HEK293 (cell line): Measurements from ENCODE around the gene SMARCA2.

Source experiments
- CTCF ChIA-PET: fragments of 350-600 bp; formaldehyde crosslinking; extraction: SDS; loops from one replicate; lab custom pipeline; 2021; ENCODE audit warnings: antibody characterized with exemption; lab: Yijun Ruan, JAX
- POLR2A ChIA-PET: fragments of 300-600 bp; formaldehyde crosslinking; extraction: SDS; loops from one replicate; lab custom pipeline; 2020; ENCODE audit warnings: antibody characterized with exemption, inconsistent platforms; lab: Yijun Ruan, JAX
- H3K27ac ChIP-seq: fragments of 200-500 bp; sonication (Bioruptor generic); 2 replicates; pipeline ENCODE4 v1.5.1; 2014; ENCODE audit warnings: low read depth, low read length, control low read depth, inconsistent platforms; ENCODE audit errors: extremely low read depth
- H3K36me3 ChIP-seq, 2 experiments: fragments of 200-500 bp in 1 of 2; sonication (Bioruptor generic) in 1 of 2; 1 replicate in 1 of 2; 2 replicates in 1 of 2; pipeline ENCODE4 v1.5.1; 2014 to 2017; ENCODE audit warnings: inconsistent platforms in 2 of 2, low read length in 2 of 2; ENCODE audit not compliant: control insufficient read depth in 2 of 2, insufficient read depth in 1 of 2
- H3K4me1 ChIP-seq: fragments of 200-500 bp; sonication (Bioruptor generic); 2 replicates; pipeline ENCODE4 v1.5.1; 2014; ENCODE audit warnings: mild to moderate bottlenecking, low read length, inconsistent platforms; ENCODE audit not compliant: control insufficient read depth, insufficient read depth
- H3K4me3 ChIP-seq: 2 replicates; pipeline ENCODE4 v1.5.1; 2011; ENCODE audit warnings: low read depth, mild to moderate bottlenecking, control low read depth, low read length, moderate library complexity
- H3K9me3 ChIP-seq: fragments of 200-500 bp; sonication (Bioruptor generic); 2 replicates; pipeline ENCODE4 v1.5.1; 2014; ENCODE audit warnings: low read depth, low read length, inconsistent platforms; ENCODE audit not compliant: control insufficient read depth, insufficient read depth
- GFI1B ChIP-seq: fragments of 450-650 bp; formaldehyde crosslinking; IDR thresholded peaks from 2 replicates; pipeline ENCODE4 v1.5.1; 2016; ENCODE audit warnings: missing biosample characterization, missing genetic modification characterization
- KLF1 ChIP-seq: fragments of 450-650 bp; formaldehyde crosslinking; IDR thresholded peaks from 2 replicates; pipeline ENCODE4 v1.5.1; 2016; ENCODE audit warnings: missing biosample characterization, missing genetic modification characterization
- MYNN ChIP-seq: fragments of 450-650 bp; formaldehyde crosslinking; IDR thresholded peaks from 2 replicates; pipeline ENCODE4 v1.5.1; 2016; ENCODE audit warnings: missing biosample characterization, missing genetic modification characterization, borderline replicate concordance
- RBAK ChIP-seq: fragments of 450-650 bp; formaldehyde crosslinking; IDR thresholded peaks from 2 replicates; pipeline ENCODE4 v1.5.1; 2016; ENCODE audit warnings: missing biosample characterization, missing genetic modification characterization
- SCRT1 ChIP-seq: fragments of 450-650 bp; formaldehyde crosslinking; IDR thresholded peaks from 2 replicates; pipeline ENCODE4 v1.5.1; 2016; ENCODE audit warnings: missing biosample characterization, missing genetic modification characterization, borderline replicate concordance
- SP3 ChIP-seq: fragments of 450-650 bp; formaldehyde crosslinking; IDR thresholded peaks from 2 replicates; pipeline ENCODE4 v1.5.1; 2016; ENCODE audit warnings: missing biosample characterization, missing genetic modification characterization
- YY2 ChIP-seq: fragments of 450-650 bp; formaldehyde crosslinking; IDR thresholded peaks from 2 replicates; pipeline ENCODE4 v1.5.1; 2016; ENCODE audit warnings: missing biosample characterization, missing genetic modification characterization
- ZBTB44 ChIP-seq: fragments of 450-650 bp; IDR thresholded peaks from 2 replicates; pipeline ENCODE4 v1.5.1; 2018; ENCODE audit warnings: missing biosample characterization, mild to moderate bottlenecking, missing genetic modification characterization
- ZBTB8A ChIP-seq: fragments of 450-650 bp; formaldehyde crosslinking; IDR thresholded peaks from 2 replicates; pipeline ENCODE4 v1.5.1; 2016; ENCODE audit warnings: missing biosample characterization, missing genetic modification characterization
- ZEB2 ChIP-seq: fragments of 450-650 bp; formaldehyde crosslinking; IDR thresholded peaks from 2 replicates; pipeline ENCODE4 v1.5.1; 2016; ENCODE audit warnings: missing biosample characterization, missing genetic modification characterization
- ZFHX2 ChIP-seq: fragments of 450-650 bp; formaldehyde crosslinking; conservative IDR thresholded peaks from 2 replicates; pipeline ENCODE4 v1.5.1; 2016; ENCODE audit warnings: missing biosample characterization, missing genetic modification characterization
- ZFP3 ChIP-seq: fragments of 450-650 bp; formaldehyde crosslinking; IDR thresholded peaks from 2 replicates; pipeline ENCODE4 v1.5.1; 2016; ENCODE audit warnings: low read depth, missing biosample characterization, missing genetic modification characterization
- ZNF148 ChIP-seq: fragments of 450-650 bp; formaldehyde crosslinking; IDR thresholded peaks from 2 replicates; pipeline ENCODE4 v1.5.0; 2017; ENCODE audit warnings: missing biosample characterization, missing genetic modification characterization, borderline replicate concordance
- ZNF266 ChIP-seq: fragments of 450-650 bp; formaldehyde crosslinking; IDR thresholded peaks from 2 replicates; pipeline ENCODE4 v1.5.1; 2016; ENCODE audit warnings: missing biosample characterization, missing genetic modification characterization, low read depth
- ZNF544 ChIP-seq: fragments of 450-650 bp; formaldehyde crosslinking; IDR thresholded peaks from 2 replicates; pipeline ENCODE4 v1.5.0; 2017; ENCODE audit warnings: missing biosample characterization, missing genetic modification characterization
- ZNF555 ChIP-seq: fragments of 450-650 bp; formaldehyde crosslinking; conservative IDR thresholded peaks from 2 replicates; pipeline ENCODE4 v1.5.1; 2017; ENCODE audit warnings: missing biosample characterization, mild to moderate bottlenecking, missing genetic modification characterization, inconsistent platforms
- ZNF558 ChIP-seq: fragments of 450-650 bp; formaldehyde crosslinking; IDR thresholded peaks from 2 replicates; pipeline ENCODE4 v1.5.1; 2016; ENCODE audit warnings: missing biosample characterization, missing genetic modification characterization
- ZNF580 ChIP-seq: fragments of 450-650 bp; formaldehyde crosslinking; IDR thresholded peaks from 2 replicates; pipeline ENCODE4 v1.5.1; 2016; ENCODE audit warnings: missing biosample characterization, missing genetic modification characterization
- ZNF585B ChIP-seq: fragments of 450-650 bp; formaldehyde crosslinking; IDR thresholded peaks from 2 replicates; pipeline ENCODE4 v1.5.1; 2016; ENCODE audit warnings: missing biosample characterization, missing genetic modification characterization
- ZNF629 ChIP-seq: fragments of 450-650 bp; formaldehyde crosslinking; IDR thresholded peaks from 2 replicates; pipeline ENCODE4 v1.5.1; 2017; ENCODE audit warnings: missing biosample characterization, missing genetic modification characterization
- ZNF707 ChIP-seq: fragments of 450-650 bp; formaldehyde crosslinking; IDR thresholded peaks from 2 replicates; pipeline ENCODE4 v1.5.1; 2016; ENCODE audit warnings: missing biosample characterization, missing genetic modification characterization
- ZSCAN16 ChIP-seq: fragments of 450-650 bp; formaldehyde crosslinking; IDR thresholded peaks from 2 replicates; pipeline ENCODE4 v1.5.1; 2016; ENCODE audit warnings: missing biosample characterization, missing genetic modification characterization
- ZSCAN30 ChIP-seq: fragments of 450-650 bp; IDR thresholded peaks from 2 replicates; pipeline ENCODE4 v1.5.1; 2018; ENCODE audit warnings: missing biosample characterization, mild to moderate bottlenecking, missing genetic modification characterization, moderate library complexity
- TF ChIP-seq, protein P1 (sequence below): fragments of 450-650 bp; formaldehyde crosslinking; IDR thresholded peaks from 2 replicates; pipeline ENCODE4 v1.5.1; 2016; ENCODE audit warnings: missing biosample characterization, missing genetic modification characterization, borderline replicate concordance
- TF ChIP-seq, protein P2 (sequence below): fragments of 450-650 bp; formaldehyde crosslinking; IDR thresholded peaks from 2 replicates; pipeline ENCODE4 v1.5.1; 2017; ENCODE audit warnings: missing biosample characterization, missing genetic modification characterization

The SMARCA2 gene

GRCh38 chr9:2231829-2232228, 216.7 kb downstream of the SMARCA2 start (continued):
- TF ChIP-seq, protein P1, sequence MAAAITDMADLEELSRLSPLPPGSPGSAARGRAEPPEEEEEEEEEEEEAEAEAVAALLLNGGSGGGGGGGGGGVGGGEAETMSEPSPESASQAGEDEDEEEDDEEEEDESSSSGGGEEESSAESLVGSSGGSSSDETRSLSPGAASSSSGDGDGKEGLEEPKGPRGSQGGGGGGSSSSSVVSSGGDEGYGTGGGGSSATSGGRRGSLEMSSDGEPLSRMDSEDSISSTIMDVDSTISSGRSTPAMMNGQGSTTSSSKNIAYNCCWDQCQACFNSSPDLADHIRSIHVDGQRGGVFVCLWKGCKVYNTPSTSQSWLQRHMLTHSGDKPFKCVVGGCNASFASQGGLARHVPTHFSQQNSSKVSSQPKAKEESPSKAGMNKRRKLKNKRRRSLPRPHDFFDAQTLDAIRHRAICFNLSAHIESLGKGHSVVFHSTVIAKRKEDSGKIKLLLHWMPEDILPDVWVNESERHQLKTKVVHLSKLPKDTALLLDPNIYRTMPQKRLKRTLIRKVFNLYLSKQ (tag by site-specific recombination): no peak
- TF ChIP-seq ZNF148 (tag by site-specific recombination) (no peak), ZFP3 (tag by site-specific recombination) (no peak), ZNF544 (tag by site-specific recombination) (no peak), ZNF707 (no peak), GFI1B (tag by site-specific recombination) (no peak), ZEB2 (tag by site-specific recombination) (no peak), ZSCAN16 (no peak), KLF1 (no peak)

DNA sequence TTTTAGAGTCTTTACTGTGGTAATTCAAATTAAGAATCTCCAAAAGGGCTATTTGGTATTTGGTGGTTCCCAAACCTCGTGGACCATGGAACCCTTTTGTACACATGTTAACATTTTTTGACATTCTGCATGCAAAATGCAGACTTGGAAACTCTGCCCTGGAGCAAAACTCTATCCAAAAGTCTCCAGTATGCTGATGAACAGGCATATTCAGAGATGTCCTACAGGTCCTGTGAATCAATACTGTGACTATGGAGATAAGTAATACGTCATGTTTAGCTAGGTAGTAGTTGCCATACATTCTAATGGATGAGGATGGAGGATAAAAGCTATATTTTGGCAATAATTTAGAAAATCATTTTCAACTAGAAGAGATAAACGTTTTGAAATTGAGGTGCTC, 218.1 kb downstream of the SMARCA2 start:
- no peak overlapping the region for H3K27ac ChIP-seq
- no peaks in the 10 kb centered on the region for H3K9me3 ChIP-seq
- POLR2A ChIA-PET: interaction anchor here (0.6 kb wide), 1 partner anchor 512 kb away, joined by 5 read pairs; no protein-coding TSS in a partner anchor
- TF ChIP-seq, protein P2, sequence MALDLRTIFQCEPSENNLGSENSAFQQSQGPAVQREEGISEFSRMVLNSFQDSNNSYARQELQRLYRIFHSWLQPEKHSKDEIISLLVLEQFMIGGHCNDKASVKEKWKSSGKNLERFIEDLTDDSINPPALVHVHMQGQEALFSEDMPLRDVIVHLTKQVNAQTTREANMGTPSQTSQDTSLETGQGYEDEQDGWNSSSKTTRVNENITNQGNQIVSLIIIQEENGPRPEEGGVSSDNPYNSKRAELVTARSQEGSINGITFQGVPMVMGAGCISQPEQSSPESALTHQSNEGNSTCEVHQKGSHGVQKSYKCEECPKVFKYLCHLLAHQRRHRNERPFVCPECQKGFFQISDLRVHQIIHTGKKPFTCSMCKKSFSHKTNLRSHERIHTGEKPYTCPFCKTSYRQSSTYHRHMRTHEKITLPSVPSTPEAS: no peak
- TF ChIP-seq ZSCAN30: no peak
- TF ChIP-seq ZNF629: no peak
- no peak for TF ChIP-seq ZFHX2 (tag by site-specific recombination)
- TF ChIP-seq ZNF555 (tag by site-specific recombination): no peak
- TF ChIP-seq YY2 (tag by site-specific recombination): no peak
- TF ChIP-seq ZNF266 (tag by site-specific recombination): no peak
- no peak for TF ChIP-seq RBAK (tag by site-specific recombination)
- TF ChIP-seq ZNF585B (tag by site-specific recombination): no peak
- no peak for TF ChIP-seq ZNF580 (tag by site-specific recombination)
- TF ChIP-seq, all 188 proteins: peak for 0
- CTCF ChIA-PET: no interaction called here
- Histone ChIP-seq H3K4me3 (no peak overlapping the region), H3K36me3 (no peaks in the 10 kb centered on the region), H3K4me1 (no peaks in the 10 kb centered on the region)

DNA sequence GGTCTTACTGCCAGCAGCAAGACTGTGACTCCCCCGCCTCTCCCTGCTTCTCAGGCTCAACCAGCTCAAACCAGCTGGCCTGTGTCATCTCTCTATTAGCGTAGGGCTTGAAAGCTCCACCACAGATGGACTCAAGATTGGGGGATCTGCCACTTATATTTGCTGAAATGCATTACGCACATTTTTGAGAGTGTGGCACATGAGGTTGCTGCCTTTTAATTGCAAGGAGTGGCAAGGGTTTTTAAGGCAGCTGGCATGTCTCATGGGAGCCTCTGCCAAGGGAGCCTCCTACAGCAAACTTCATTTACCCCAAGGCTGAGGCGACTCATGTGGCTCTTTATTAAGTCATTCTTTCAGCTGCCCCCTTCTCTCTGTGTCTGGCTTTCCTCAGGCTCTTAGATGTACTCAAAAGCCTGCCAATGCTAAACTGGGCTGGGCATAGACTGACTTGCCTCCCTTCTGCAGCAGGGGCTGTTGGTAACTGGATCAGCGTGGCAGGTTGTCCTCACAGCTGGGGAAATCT, 219.3 kb downstream of the SMARCA2 start:
- Histone ChIP-seq H3K9me3 (no peaks in the 10 kb centered on the region), H3K27ac (no peak overlapping the region), H3K4me3 (no peak overlapping the region), H3K36me3 (no peaks in the 10 kb centered on the region)
- TF ChIP-seq ZNF707 (no peak), ZBTB44 (tag by site-specific recombination) (no peak), SP3 (tag by site-specific recombination) (no peak), SCRT1 (tag by site-specific recombination) (no peak), ZBTB8A (tag by site-specific recombination) (no peak), MYNN (tag by site-specific recombination) (no peak), ZNF558 (no peak)
- TF ChIP-seq, all 188 proteins: peak for 0
- POLR2A ChIA-PET: interaction anchor here (0.6 kb wide), 1 partner anchor 388 kb away, joined by 3 read pairs; no protein-coding TSS in a partner anchor
- CTCF ChIA-PET: no interaction called here
- H3K4me1 ChIP-seq: no peaks in the 10 kb centered on the region
